WI38 (cell line): ENCODE data around the gene PDE4B.
"Not testable (repeated sequence)": the region's sequence is repeated elsewhere in the genome, so short reads cannot be mapped to it uniquely, and the experiment has no call there.

ENCODE experiments used
- H3K4me3 ChIP-seq: 2 replicates; pipeline ENCODE4 v1.5.1; 2011; ENCODE audit warnings: low read depth, mild to moderate bottlenecking, control low read depth, low read length
- CTCF ChIP-seq: IDR thresholded peaks from 2 replicates; pipeline ENCODE4 v1.5.1; 2012; ENCODE audit warnings: low read depth, mild to moderate bottlenecking, control low read depth, low read length

The PDE4B gene

DNA sequence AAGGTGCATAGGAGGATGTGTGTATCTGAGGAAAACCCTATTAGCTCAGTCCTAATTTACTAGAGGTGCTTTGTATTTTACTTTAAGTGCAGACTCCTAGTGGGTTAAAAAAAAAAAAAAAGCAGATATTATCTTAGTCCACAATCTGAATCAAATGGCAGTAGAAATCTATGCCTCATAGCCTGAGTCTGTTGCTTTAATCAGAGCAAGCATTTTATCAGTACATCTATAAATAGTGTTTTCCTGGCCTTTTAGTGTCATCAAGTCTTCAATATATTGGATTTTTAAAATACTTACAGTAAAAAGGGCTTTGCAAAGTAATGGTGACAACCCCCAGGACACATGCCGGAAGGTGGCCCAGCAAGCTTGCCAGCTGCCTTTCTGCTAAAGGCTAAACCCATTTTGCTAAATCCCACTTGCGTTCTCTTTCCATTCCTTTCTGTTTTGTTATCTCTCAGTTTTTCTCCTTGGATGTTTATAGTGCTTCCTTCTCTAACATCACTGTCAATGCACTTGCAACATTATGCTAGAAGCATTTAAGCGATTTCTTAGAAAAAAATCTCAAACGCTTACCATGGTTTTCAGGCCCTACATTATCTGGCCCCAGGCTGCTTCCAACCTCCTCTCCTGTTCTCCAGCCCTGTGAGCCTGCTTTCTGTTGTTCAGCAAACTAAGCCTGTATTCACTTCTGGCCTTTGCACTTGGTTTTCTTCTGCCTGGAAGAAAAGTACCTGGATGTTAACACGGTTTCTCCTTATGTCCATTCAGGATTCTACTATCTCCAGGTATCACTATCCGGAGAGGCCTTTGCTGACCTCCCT lies 206.3 kb downstream of the PDE4B start:
- H3K4me3 ChIP-seq, result no peak overlapping the region
- no peak for TF ChIP-seq CTCF

- H3K4me3 ChIP-seq, result no peak overlapping the region
- TF ChIP-seq CTCF, result no peak
Observed at GRCh38 chr1:66000033-66000637, 207.4 kb downstream of the PDE4B start.

DNA sequence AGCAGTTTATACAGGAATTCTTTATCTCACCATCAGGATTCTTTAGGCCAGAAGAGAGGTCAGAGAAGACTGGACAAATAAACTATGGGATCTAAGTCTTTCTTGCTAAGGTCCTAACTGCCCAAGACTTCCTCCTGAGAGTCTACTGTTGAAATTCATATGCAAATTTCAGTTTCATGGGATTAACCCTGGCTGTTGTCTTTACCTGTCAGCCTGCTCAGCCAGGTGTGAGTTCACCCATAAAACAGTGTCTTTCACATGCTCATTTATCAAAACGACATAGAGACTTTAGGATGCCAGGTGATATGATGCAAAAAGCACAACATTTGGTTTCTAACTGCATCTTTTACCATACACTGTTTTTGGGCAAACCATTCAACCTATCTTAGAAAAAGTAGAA lies 211.0 kb downstream of the PDE4B start:
- no peak overlapping the region for H3K4me3 ChIP-seq
- no peak for TF ChIP-seq CTCF

DNA sequence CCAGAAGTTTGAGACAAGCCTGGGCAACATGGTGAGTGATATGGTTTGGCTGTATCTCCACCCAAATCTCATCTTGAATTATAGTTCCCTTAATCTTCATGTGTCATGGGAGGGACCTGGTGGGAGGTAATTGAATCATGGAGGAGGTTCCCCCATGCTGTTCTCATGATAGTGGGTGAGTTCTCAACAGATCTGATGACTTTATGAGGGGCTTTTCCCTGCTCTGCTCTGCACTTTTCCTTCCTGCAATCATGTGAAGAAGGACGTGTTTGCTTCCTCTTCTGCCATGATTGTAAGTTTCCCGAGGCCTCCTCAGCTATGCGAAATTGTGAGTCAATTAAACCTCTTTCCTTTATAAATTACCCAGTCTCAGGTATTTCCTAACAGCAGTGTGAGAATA lies 213.8 kb downstream of the PDE4B start:
- not testable (repeated sequence) for H3K4me3 ChIP-seq

DNA sequence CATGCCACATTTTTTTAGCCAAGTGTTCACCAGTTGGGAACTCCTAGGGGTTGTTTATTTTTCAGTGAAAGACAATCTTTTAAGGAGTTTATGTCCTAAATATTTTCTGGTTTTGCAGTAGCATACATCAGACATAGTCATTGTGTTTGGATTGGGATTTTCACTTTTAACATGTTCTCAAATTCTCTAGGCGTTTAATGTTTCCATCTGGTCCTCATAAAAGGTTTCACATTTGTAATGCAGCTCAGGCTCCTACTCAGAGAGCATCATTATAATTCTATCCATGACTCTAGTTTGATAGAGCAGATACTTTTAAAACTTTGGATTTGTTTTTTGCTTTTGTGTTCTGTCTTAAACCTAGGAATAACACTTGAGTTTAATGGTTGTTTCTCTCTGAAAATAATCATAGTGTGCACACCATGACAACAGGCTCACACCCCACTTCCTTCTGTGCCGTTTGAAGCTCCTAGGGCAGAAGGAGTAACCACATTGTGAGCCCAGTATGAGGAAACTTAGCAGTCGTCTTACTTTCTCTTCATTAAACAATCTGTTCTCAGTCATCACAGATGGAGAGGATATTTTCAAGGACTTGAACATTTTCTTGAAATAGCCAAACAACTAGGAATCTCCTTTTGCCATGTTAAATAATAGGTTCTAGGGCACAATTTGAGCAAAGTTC lies 219.6 kb downstream of the PDE4B start:
- H3K4me3 ChIP-seq, result no peak overlapping the region
- TF ChIP-seq CTCF, result no peak

- TF ChIP-seq CTCF, result no peak
- no peak overlapping the region for H3K4me3 ChIP-seq
Observed at GRCh38 chr1:66013371-66013770, 220.7 kb downstream of the PDE4B start.

DNA sequence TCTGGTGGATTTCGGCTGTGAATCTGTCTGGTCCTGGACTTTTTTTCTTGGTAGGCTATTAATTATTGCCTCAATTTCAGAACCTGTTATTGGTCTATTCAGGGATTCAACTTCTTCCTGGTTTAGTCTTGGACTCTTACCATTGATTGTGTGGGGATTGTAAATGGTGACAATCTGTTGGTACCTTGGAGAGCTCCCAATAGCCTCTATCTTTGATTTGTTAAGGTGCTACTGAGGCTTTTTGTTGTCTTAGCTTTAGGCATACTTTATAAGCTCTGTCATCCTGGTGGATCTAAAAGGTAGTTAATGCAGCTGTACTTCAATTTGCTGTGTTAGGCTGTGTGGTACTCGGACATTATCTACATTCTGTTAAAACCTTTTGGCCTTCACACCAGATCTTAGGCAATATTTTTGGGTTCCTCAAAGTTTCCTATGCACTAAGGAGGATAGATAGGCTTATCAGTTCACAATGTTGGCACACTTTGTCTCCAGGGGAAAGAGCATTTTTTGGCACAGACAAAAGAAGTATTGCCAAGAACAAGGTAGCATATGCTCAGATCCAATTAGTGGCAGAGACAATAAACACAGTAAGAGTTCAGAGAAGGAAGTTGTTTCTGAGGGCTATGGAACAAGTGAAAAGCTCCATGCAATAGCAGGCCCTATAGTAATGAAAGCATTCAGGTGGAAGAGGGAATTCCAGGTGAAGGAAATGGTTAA lies 230.4 kb downstream of the PDE4B start:
- TF ChIP-seq CTCF, result no peak
- H3K4me3 ChIP-seq, result no peak overlapping the region
